Measurements from ENCODE around the gene S100A7A. TPM values are rescaled to one million over a fixed set of nuclear protein-coding genes. Genes with fewer than 3 reads are reported as not detected.

S100A7A gene
- total and polyA plus RNA-seq, 4 donors = not detected

DNA sequence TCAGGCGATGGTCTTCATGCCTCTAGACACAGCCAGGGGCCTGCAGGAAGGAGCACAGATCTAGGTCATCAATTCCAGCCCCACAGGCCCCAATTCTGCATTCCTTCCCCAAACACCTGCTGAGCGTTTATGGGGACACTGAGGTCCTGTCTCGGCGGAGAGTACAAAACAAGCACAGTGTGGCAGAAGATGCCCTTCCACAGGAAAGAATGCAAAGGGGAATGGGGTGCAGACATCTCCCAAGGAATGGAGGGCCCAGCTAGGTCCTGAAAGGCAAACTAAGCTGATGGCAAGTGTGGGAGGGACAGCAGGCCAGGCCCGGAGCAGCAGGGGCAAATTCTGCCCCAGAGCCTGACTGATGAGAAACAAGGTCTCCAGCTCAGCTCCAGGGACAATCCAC lies 21.9 kb upstream of the S100A7A start:
- TF ChIP-seq, protein P1, sequence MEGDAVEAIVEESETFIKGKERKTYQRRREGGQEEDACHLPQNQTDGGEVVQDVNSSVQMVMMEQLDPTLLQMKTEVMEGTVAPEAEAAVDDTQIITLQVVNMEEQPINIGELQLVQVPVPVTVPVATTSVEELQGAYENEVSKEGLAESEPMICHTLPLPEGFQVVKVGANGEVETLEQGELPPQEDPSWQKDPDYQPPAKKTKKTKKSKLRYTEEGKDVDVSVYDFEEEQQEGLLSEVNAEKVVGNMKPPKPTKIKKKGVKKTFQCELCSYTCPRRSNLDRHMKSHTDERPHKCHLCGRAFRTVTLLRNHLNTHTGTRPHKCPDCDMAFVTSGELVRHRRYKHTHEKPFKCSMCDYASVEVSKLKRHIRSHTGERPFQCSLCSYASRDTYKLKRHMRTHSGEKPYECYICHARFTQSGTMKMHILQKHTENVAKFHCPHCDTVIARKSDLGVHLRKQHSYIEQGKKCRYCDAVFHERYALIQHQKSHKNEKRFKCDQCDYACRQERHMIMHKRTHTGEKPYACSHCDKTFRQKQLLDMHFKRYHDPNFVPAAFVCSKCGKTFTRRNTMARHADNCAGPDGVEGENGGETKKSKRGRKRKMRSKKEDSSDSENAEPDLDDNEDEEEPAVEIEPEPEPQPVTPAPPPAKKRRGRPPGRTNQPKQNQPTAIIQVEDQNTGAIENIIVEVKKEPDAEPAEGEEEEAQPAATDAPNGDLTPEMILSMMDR (IDR thresholded peaks at IDR 0.05; ENCODE audit: control extremely low read depth, extremely low read depth) = no peak
- Histone ChIP-seq H3K27me3 (ENCODE audit: control insufficient read depth in 3 of 3, insufficient read depth in 3 of 3, low read length in 2 of 3) (peaks cover 0 to 7% (median 3%) of the 10 kb centered on the region in 3 donors), H3K9ac (ENCODE audit: insufficient read depth in 1 of 2, low read length in 2 of 2) (no peak overlapping the region), H3K4me1 (ENCODE audit: control insufficient read depth in 5 of 5, insufficient read depth in 5 of 5, low read length in 5 of 5) (no peaks in the 10 kb centered on the region), H3K27ac (ENCODE audit: low read depth in 1 of 2, low read length in 1 of 2) (no peak overlapping the region), H3K4me3 (no peak overlapping the region), H3K36me3 (ENCODE audit: control insufficient read depth in 4 of 4, insufficient read depth in 4 of 4, low read length in 4 of 4) (no peaks in the 10 kb centered on the region), H3K9me3 (ENCODE audit: control insufficient read depth in 4 of 4, insufficient read depth in 3 of 4, low read length in 3 of 4) (no peaks in the 10 kb centered on the region)
- ATAC-seq (ENCODE audit: insufficient read depth, low FRiP score) (no peak), DNase-seq (no peak)
- WGBS, 2 donors = 77 to 84% methylated on average over 5 of the region's 5 CpGs

DNA sequence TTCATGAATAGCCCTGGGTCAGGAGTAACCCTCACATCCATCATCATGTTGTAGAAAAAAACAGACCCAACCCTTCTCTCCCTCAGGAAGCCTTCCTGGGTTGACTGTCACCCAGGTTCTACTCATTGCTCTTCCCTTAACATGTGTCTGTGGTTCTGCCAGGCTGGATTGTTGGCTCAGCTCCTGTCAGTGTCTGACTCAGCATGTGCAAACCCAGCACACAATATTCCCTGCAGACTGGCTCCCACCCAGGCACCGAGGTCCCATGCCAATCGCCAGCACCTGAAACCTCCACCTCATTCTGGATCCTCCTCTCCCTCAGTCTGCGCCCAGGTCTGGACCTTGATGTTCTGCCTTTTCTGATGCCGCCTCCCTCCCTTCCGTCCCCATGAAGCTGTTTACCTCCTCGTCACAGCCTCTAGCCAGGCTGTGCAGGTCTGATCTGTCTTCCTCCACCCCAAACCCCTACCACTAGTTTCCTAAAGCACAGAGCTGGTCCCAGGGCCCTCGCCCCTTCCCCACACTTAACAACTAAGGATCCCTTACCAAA lies 21.1 kb upstream of the S100A7A start:
- Histone ChIP-seq H3K4me1 (ENCODE audit: control insufficient read depth in 5 of 5, insufficient read depth in 5 of 5, low read length in 5 of 5) (no peaks in the 10 kb centered on the region), H3K27ac (ENCODE audit: low read depth in 1 of 2, low read length in 1 of 2) (no peak overlapping the region), H3K36me3 (ENCODE audit: control insufficient read depth in 4 of 4, insufficient read depth in 4 of 4, low read length in 4 of 4) (no peaks in the 10 kb centered on the region), H3K9me3 (ENCODE audit: control insufficient read depth in 4 of 4, insufficient read depth in 3 of 4, low read length in 3 of 4) (no peaks in the 10 kb centered on the region), H3K27me3 (ENCODE audit: control insufficient read depth in 3 of 3, insufficient read depth in 3 of 3, low read length in 2 of 3) (peaks cover 0 to 7% (median 3%) of the 10 kb centered on the region in 3 donors), H3K4me3 (no peak overlapping the region), H3K9ac (ENCODE audit: insufficient read depth in 1 of 2, low read length in 2 of 2) (no peak overlapping the region)
- 78 to 84% methylated on average over 7 of the region's 7 CpGs for WGBS, 2 donors
- ATAC-seq (ENCODE audit: insufficient read depth, low FRiP score) = no peak
- TF ChIP-seq, protein P1 (IDR thresholded peaks at IDR 0.05; ENCODE audit: control extremely low read depth, extremely low read depth) = no peak
- DNase-seq = no peak

DNA sequence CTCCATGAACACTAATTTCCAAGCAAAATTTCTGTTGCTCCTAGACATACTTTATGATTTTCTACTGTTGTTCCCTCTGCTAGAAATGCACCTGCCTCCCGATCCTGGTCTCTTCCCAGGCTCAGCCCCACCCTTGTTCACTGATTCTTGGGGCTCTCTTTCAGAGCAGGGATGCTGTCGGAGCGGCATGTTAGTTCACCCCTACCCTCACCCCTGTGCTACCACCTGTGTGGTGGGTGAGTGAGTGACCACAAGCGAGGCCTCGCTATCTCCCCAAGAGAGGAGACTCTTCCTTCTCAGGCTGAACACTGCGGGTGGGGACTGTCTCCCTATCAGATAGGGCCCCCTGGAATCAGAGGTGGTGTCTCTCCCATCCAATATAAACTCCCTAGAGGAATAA lies 20.5 kb upstream of the S100A7A start:
- TF ChIP-seq, protein P1 (IDR thresholded peaks at IDR 0.05; ENCODE audit: control extremely low read depth, extremely low read depth) = no peak
- WGBS, 2 donors = 85 to 97% methylated on average over 6 of the region's 6 CpGs
- no peaks in the 10 kb centered on the region for H3K4me1 ChIP-seq (ENCODE audit: control insufficient read depth in 5 of 5, insufficient read depth in 5 of 5, low read length in 5 of 5)
- no peaks in the 10 kb centered on the region for H3K36me3 ChIP-seq (ENCODE audit: control insufficient read depth in 4 of 4, insufficient read depth in 4 of 4, low read length in 4 of 4)
- H3K9me3 ChIP-seq (ENCODE audit: control insufficient read depth in 4 of 4, insufficient read depth in 3 of 4, low read length in 3 of 4) = no peaks in the 10 kb centered on the region
- no peak for ATAC-seq (ENCODE audit: insufficient read depth, low FRiP score)
- DNase-seq = no peak
- H3K27me3 ChIP-seq (ENCODE audit: control insufficient read depth in 3 of 3, insufficient read depth in 3 of 3, low read length in 2 of 3) = peaks cover under 1 to 7% (median 3%) of the 10 kb centered on the region in 3 donors
- no peak overlapping the region for H3K9ac ChIP-seq (ENCODE audit: insufficient read depth in 1 of 2, low read length in 2 of 2)
- no peak overlapping the region for H3K27ac ChIP-seq (ENCODE audit: low read depth in 1 of 2, low read length in 1 of 2)
- no peak overlapping the region for H3K4me3 ChIP-seq

DNA sequence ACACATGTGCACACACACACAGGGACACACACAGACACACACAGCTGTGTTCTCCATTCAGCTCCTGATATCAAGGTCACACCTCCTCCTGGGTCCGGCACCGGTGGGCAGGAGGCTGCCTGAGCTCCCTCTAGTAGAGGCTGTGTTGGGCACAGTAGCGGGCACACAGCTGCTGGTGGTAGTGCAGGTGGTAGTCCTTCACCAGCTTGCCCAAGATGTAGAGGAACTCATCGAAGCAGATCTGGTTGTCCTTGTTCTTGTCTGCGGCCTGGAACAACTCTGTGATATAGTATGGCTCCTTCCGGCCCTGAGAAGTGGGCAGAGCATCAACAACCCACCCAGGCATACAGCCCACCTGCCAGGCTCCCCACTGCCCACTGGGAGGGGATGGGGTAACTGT lies 19.9 kb upstream of the S100A7A start:
- 79 to 87% methylated on average over 6 of the region's 6 CpGs for WGBS, 2 donors
- TF ChIP-seq, protein P1 (IDR thresholded peaks at IDR 0.05; ENCODE audit: control extremely low read depth, extremely low read depth) = no peak
- Histone ChIP-seq H3K9me3 (ENCODE audit: control insufficient read depth in 4 of 4, insufficient read depth in 3 of 4, low read length in 3 of 4) (no peaks in the 10 kb centered on the region), H3K9ac (ENCODE audit: insufficient read depth in 1 of 2, low read length in 2 of 2) (no peak overlapping the region), H3K4me3 (no peak overlapping the region), H3K36me3 (ENCODE audit: control insufficient read depth in 4 of 4, insufficient read depth in 4 of 4, low read length in 4 of 4) (no peaks in the 10 kb centered on the region), H3K27me3 (ENCODE audit: control insufficient read depth in 3 of 3, insufficient read depth in 3 of 3, low read length in 2 of 3) (peaks cover 2 to 7% (median 3%) of the 10 kb centered on the region in 3 donors), H3K27ac (ENCODE audit: low read depth in 1 of 2, low read length in 1 of 2) (no peak overlapping the region), H3K4me1 (ENCODE audit: control insufficient read depth in 5 of 5, insufficient read depth in 5 of 5, low read length in 5 of 5) (no peaks in the 10 kb centered on the region)
- no peak for DNase-seq
- ATAC-seq (ENCODE audit: insufficient read depth, low FRiP score) = no peak

All from lung (tissue), 12 donors.